MM.1S (cell line): ENCODE results near the gene SV2B.

Experiments used
- CTCF ChIP-seq: fragments of 300-600 bp; sonication (generic); IDR thresholded peaks from 2 replicates; pipeline ENCODE4 v1.5.1; 2016; ENCODE audit warnings: antibody characterized with exemption, low read length, mixed read lengths
- EZH2 ChIP-seq: fragments of 300-600 bp; sonication (generic); optimal IDR thresholded peaks from 2 replicates; pipeline ENCODE3; 2017; ENCODE audit warnings: low read depth, mild to moderate bottlenecking, antibody characterized with exemption, low read length, mixed read lengths

DNA sequence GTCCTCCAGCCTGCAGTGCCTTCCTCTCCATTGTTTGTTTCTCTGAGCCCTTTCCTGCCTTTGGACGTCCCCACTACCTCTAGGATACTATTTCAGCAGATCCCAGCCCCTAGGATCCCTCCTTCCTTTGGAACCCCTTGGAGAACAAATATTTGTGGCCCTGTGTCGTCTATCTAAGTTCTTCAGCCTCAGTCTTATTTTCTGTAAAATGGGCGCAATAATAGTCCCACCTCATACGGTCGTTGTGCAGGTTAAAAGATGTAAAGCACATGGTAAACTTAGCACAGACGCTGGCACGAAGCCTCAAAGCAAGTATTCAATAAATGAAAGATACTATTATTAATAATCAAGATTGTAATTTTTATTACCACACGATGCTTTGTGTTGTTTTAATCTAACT lies 122.0 kb downstream of the SV2B start:
- TF ChIP-seq CTCF: no peak
- no peak for TF ChIP-seq EZH2
